Measurements from ENCODE around the gene TCERG1L.

TCERG1L gene

GRCh38 chr10:131271195-131271880, 40.2 kb downstream of the TCERG1L start:
- Histone ChIP-seq H3K27ac (no peak overlapping the region), H3K27me3 (ENCODE audit: control insufficient read depth, insufficient read depth, low read length) (no peaks in the 10 kb centered on the region), H3K79me2 (no peaks in the 10 kb centered on the region), H3K4me1 (no peaks in the 10 kb centered on the region), H3K9ac (no peak overlapping the region), H3K4me3 (ENCODE audit: low read depth, low read length) (no peak overlapping the region), H2AFZ (no peak overlapping the region), H3K4me2 (ENCODE audit: low read length) (no peak overlapping the region), H3K36me3 (ENCODE audit: control insufficient read depth, insufficient read depth, low read length) (no peaks in the 10 kb centered on the region), H3K9me3 (ENCODE audit: control insufficient read depth, low read length) (no peaks in the 10 kb centered on the region)
- TF ChIP-seq, protein P1, sequence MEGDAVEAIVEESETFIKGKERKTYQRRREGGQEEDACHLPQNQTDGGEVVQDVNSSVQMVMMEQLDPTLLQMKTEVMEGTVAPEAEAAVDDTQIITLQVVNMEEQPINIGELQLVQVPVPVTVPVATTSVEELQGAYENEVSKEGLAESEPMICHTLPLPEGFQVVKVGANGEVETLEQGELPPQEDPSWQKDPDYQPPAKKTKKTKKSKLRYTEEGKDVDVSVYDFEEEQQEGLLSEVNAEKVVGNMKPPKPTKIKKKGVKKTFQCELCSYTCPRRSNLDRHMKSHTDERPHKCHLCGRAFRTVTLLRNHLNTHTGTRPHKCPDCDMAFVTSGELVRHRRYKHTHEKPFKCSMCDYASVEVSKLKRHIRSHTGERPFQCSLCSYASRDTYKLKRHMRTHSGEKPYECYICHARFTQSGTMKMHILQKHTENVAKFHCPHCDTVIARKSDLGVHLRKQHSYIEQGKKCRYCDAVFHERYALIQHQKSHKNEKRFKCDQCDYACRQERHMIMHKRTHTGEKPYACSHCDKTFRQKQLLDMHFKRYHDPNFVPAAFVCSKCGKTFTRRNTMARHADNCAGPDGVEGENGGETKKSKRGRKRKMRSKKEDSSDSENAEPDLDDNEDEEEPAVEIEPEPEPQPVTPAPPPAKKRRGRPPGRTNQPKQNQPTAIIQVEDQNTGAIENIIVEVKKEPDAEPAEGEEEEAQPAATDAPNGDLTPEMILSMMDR (IDR thresholded peaks at IDR 0.05), result no peak

DNA sequence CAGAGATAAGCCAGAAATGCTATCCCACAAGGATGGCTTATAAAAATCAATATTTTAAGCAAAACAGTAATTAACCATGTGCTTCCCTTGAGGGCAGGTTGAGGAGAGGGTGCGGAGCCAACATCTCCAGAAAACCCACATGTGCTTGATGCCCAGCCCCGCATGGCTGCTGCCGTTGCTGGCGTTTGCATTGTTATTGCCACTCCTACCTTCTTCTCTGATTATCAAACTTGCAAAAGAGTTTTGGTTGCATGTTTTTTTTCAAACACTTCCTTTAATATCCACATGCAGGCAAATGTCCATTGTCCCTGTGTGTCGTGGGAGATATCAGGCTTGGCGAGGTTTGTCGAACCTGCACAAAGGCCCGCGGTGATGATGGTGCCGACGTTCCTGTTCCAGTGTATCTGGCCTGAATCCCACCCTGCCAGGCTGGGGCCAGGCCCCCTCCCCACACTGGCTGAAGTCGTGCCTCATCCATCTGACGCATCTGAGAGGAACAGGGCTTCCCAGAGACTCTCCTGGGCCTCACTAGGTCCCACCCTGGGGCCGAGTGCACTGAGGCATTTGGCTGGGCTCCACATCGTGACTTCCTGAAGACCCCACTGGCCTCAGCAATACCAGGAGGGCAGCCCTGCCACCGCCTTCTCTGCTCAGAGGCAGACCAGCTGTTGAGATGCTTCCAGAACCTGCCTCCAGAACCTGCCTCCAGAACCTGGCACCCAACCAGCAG, 40.9 kb downstream of the TCERG1L start:
- TF ChIP-seq, protein P1 (IDR thresholded peaks at IDR 0.05), result no peak
- no peak overlapping the region for H3K9ac ChIP-seq
- H3K9me3 ChIP-seq (ENCODE audit: control insufficient read depth, low read length), result no peaks in the 10 kb centered on the region
- H3K79me2 ChIP-seq, result no peaks in the 10 kb centered on the region
- H3K27ac ChIP-seq, result no peak overlapping the region
- H2AFZ ChIP-seq, result no peak overlapping the region
- H3K36me3 ChIP-seq (ENCODE audit: control insufficient read depth, insufficient read depth, low read length), result no peaks in the 10 kb centered on the region
- no peaks in the 10 kb centered on the region for H3K27me3 ChIP-seq (ENCODE audit: control insufficient read depth, insufficient read depth, low read length)
- H3K4me2 ChIP-seq (ENCODE audit: low read length), result no peak overlapping the region
- H3K4me1 ChIP-seq, result no peaks in the 10 kb centered on the region
- no peak overlapping the region for H3K4me3 ChIP-seq (ENCODE audit: low read depth, low read length)

GRCh38 chr10:131269776-131270460, 41.6 kb downstream of the TCERG1L start:
- TF ChIP-seq, protein P1 (IDR thresholded peaks at IDR 0.05), result no peak
- Histone ChIP-seq H3K4me3 (ENCODE audit: low read depth, low read length) (no peak overlapping the region), H2AFZ (no peak overlapping the region), H3K27ac (no peak overlapping the region), H3K79me2 (no peaks in the 10 kb centered on the region), H3K9ac (no peak overlapping the region), H3K27me3 (ENCODE audit: control insufficient read depth, insufficient read depth, low read length) (no peaks in the 10 kb centered on the region), H3K4me1 (no peaks in the 10 kb centered on the region), H3K4me2 (ENCODE audit: low read length) (no peak overlapping the region), H3K36me3 (ENCODE audit: control insufficient read depth, insufficient read depth, low read length) (no peaks in the 10 kb centered on the region), H3K9me3 (ENCODE audit: control insufficient read depth, low read length) (no peaks in the 10 kb centered on the region)

DNA sequence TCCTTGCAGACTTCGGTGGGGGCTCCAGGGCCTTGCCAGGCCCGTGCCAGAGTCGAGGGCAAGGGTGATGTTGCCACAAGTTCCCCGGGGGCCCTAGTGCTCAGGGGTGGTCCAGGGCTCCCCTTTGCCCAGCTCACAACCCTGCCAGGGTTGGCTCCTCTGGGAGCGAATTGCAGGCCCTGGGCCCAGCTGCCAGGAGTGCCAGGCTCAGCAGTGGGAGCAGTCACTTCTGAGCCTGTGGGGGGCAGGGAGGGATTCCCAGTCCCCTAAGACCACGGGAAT, 43.8 kb downstream of the TCERG1L start:
- Histone ChIP-seq H3K79me2 (no peaks in the 10 kb centered on the region), H3K9ac (no peak overlapping the region), H2AFZ (no peak overlapping the region), H3K4me1 (no peaks in the 10 kb centered on the region), H3K36me3 (ENCODE audit: control insufficient read depth, insufficient read depth, low read length) (no peaks in the 10 kb centered on the region), H3K9me3 (ENCODE audit: control insufficient read depth, low read length) (no peaks in the 10 kb centered on the region), H3K27ac (no peak overlapping the region), H3K4me3 (ENCODE audit: low read depth, low read length) (no peak overlapping the region), H3K27me3 (ENCODE audit: control insufficient read depth, insufficient read depth, low read length) (no peaks in the 10 kb centered on the region), H3K4me2 (ENCODE audit: low read length) (no peak overlapping the region)
- TF ChIP-seq, protein P1 (IDR thresholded peaks at IDR 0.05), result no peak
